ENCODE data around the gene OR2F2.

DNA sequence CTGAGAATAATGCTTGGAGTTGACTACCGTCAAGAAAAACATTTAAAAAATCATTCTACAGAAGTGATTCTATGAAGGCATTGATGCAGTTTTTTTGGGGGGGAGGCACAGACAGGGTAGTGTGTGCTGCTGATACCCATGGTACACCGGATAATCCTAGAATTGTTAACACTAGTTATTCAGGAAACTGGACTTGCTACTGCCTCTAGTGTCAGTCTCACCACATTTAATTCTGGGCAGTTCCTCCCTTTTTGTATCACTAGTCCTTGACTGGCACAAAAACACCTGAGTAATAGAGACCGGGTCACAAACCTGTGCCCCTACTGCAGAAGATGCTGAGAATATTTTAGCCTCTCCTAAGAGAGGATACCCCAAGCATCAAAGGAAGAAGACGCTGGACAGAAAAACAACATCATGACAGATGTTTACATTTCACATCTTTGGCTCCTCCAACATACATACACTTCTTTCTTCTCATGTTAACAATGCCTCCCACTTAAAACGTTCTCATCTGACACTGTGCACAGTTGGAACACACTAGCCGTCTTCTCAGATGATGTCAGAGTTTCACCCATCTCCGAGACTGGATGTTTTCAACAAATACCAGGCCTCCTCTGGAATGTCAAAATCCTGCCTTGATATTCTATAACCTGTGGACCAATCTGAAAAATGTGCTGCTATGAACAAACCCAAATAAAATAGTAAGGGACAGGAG is 19.9 kb upstream of the OR2F2 start:
- TF ChIP-seq GATA2 (IDR thresholded peaks at IDR 0.05; ENCODE audit: low read depth, low read length) (no peak), GATA3 (IDR thresholded peaks at IDR 0.05; ENCODE audit: low read depth, low read length) (no peak)
